GM12873 (cell line): ENCODE measurements around the gene ZNF217.

Source experiments
- TF ChIP-seq, protein P1 (sequence below): IDR thresholded peaks from 2 replicates; pipeline ENCODE4 v1.5.1; 2012; ENCODE audit warnings: low read depth, mild to moderate bottlenecking, moderate library complexity, low read length, control low read depth; ENCODE audit not compliant: insufficient read depth; ENCODE audit errors: missing control alignments

The ZNF217 gene

DNA sequence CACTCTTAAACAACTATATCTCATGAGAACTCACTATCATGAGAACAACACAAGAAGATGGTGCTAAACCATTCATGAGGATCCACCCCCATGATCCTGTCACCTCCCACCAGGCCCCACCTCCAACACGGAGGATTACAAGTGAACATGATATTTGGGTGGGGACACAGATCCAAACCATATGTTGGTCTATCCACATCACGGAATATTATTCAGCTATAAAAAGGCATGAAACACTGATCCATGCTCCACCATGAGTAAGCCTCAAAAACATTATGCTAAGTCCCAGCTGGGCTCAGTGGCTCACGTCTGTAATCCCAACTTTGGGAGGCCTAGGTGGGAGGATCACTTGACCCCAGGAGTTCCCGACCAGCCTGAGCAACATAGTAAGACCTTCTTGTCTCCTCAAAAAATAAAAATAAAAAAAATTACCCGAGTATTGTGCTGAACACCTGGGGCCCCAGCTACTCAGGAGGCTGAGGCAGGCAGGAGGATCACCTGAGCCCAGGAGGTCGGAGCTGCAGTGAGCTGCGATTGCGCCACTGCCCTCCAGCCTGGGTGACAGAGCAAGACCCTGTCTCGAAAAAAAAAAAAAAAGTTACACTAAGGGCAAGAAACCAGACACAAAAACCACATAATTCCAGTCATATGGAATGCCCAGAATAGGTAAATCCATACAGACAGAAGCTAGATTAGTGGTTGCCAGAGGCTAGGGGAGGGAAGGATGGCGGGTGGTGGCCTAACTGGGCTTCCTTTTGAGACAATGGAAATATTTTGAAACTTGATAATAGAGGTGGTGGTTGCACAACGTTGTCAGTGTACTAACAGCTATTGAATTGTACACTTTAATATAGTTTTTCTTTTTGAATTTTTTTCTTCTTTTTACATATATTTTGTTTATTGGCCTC, 43.1 kb downstream of the ZNF217 start:
- TF ChIP-seq, protein P1, sequence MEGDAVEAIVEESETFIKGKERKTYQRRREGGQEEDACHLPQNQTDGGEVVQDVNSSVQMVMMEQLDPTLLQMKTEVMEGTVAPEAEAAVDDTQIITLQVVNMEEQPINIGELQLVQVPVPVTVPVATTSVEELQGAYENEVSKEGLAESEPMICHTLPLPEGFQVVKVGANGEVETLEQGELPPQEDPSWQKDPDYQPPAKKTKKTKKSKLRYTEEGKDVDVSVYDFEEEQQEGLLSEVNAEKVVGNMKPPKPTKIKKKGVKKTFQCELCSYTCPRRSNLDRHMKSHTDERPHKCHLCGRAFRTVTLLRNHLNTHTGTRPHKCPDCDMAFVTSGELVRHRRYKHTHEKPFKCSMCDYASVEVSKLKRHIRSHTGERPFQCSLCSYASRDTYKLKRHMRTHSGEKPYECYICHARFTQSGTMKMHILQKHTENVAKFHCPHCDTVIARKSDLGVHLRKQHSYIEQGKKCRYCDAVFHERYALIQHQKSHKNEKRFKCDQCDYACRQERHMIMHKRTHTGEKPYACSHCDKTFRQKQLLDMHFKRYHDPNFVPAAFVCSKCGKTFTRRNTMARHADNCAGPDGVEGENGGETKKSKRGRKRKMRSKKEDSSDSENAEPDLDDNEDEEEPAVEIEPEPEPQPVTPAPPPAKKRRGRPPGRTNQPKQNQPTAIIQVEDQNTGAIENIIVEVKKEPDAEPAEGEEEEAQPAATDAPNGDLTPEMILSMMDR, result no peak

DNA sequence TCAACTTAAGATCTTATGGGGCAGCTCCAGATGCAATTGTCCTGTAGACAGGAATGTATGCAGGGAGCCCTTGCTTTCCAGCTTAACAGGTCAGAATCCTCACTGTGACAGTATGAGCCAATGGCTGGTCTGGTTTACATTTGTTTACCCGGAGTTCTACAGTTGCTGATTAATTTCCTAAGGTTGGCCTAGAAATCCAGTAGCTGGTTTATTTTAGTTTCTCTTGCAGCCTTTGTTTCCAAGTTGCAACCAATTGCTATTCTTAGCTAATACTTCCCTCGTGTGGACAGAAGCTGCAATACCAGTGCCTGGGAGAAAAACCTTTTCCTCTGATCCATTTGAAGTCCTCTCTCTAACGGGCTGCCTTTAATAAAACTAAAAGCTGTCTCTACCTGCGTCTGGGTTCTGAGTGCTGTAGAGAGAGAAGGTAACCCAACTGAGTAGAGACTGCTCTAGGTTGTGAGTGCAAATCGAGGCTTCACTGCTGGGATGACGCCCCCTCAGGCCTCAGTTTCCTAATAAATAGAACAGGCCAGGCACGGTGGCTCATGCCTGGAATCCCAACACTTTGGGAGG, 45.9 kb downstream of the ZNF217 start:
- TF ChIP-seq, protein P1, result peak; percentile 69

DNA sequence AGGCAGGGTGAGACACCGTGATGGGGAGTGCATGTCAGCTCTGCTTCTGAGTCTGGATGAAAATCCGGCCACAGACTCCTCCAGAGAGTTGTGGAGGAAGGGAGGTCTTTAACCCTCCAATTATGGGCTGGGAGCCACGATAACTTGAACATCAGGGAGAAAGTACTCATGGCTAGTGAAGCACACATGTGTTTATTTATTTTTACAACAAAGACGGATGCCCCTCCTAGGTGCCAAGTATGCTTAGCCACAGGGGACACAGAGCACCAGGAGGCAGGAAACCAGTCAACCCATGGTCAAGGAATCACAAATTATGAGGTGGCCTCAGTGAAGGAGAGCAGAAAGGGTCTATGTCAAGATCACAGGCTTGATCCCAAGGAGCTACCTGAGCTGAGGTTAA, 54.1 kb downstream of the ZNF217 start:
- TF ChIP-seq, protein P1, result no peak

DNA sequence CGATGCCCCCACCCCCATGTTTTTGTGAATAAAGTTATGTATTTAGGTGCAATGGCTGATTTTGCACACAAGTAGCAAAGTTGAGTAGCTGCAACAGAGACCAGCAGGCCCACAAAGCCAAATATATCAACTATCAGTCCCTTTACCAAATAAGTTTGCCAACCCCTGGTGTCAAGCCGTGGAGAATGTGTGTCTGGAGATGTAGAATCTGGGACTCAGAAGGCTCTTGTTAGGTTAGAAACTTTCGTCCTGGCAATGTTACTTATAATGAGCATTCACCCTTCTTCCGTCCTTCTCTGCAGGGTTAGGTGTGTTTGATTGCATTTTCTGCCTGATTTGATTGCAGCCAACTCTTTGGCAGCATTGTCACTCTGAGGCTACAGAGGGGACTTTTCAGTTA, 57.8 kb downstream of the ZNF217 start:
- TF ChIP-seq, protein P1, result no peak

DNA sequence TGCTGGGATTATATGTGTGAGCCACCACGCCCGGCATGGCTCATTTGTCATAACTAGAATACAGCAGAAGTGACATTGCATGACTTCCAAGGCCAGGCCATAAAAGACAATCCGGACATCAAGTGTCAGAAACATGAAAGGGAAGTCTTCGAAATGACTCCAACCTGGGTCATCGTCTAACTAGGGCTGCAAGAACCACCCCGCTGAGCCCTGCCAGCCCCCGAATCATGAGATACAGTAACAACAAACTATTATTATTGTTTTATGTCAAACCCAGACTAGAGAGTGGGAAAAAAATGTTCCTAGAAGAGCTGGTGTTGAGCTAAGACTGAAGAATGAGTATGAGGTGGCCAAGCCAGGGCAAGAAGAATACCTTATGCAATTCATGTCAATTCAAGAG, 59.6 kb downstream of the ZNF217 start:
- TF ChIP-seq, protein P1, result no peak

DNA sequence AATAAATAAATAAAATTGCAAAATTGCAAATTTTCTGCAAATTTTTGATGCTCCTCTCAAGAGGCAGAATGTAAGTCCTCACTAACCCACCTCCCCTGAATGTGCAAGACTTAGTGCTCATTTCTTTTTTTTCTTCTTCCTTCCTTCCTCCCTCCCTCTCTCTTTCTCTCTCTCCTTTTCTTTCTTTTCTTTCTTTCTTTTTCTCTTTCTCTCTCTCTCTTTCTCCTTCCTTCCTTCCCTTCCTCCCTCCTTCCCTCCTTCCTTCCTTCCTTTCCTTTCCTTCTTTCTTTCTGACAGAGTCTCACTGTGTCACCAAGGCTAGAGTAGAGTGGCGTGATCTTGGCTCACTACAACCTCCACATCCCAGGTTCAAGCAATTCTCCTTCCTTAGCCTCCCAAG, 60.1 kb downstream of the ZNF217 start:
- TF ChIP-seq, protein P1, result no peak

DNA sequence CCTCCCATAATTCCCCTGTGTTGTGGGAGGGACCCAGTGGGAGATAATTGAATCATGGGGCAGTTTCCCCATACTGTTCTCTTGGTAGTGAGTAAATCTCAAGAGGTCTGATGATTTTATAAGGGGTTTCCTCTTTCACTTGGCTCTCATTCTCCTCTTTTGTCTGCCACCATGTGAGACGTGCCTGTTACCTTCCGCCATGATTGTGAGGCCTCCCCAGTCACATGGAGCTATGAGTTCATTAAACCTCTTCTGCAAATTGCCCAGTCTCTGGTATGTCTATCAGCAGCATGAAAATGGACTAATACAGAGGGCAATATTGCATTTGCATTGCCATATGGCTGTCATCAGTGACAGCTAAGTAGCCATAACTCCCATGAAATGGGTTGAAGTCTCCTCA, 63.2 kb downstream of the ZNF217 start:
- TF ChIP-seq, protein P1, result no peak
